Measurements from ENCODE around the gene NELFA. TPM values are rescaled to one million over a fixed set of nuclear protein-coding genes. Genes with fewer than 3 reads are reported as not detected.

The NELFA gene
- polyA plus RNA-seq, 1 donor (not counting 4 experiments of a cell fraction or from before 2014, with no cell fraction given): 9.9 TPM

DNA sequence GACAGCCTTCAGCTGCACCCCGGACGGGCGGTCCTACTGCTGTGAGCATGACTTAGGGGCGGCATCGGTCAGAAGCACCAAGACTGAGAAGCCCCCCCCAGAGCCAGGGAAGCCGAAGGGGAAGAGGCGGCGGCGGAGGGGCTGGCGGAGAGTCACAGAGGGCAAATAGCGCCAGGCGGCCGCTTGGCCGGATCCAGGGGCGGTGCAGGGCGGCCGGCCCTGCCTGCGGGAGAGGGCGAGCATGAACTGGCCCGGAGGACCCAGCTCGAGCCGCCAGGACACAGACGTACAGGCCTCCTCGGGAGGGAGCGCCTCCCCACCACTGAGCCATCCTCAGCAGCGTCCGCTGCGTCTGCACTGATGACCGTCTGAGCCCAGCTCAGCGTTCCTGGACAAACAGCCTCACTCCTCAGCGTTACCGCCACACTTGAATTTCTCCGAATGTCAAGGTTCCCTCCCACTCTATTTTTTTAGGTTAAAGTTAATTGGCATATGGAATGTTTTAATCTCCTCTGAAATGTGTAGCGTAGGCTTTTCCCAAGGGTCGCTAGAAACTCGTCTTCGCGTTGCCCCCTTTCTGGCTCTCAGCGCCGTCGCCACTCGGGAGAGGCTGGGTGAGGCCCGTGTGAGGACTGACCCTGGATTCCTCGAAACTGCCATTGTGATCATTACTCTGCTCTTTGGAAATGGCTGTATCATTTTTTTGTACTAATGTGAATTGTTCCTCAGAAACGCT, 29.9 kb downstream of the NELFA start:
- no peaks in the 10 kb centered on the region for H3K9me3 ChIP-seq (ENCODE audit: control insufficient read depth, low read depth, low read length)
- FAIRE-seq: no peak
- H2AFZ ChIP-seq (ENCODE audit: control insufficient read depth, low read length): no peak overlapping the region
- H3K4me2 ChIP-seq (ENCODE audit: control insufficient read depth, extremely low read depth, insufficient read depth, low read depth, low read length): no peak overlapping the region
- H3K9ac ChIP-seq (ENCODE audit: control insufficient read depth, extremely low read depth, insufficient read depth, low read length): no peak overlapping the region
- no peaks in the 10 kb centered on the region for H3K4me1 ChIP-seq (ENCODE audit: control insufficient read depth, extremely low read depth, insufficient read depth, low read length)
- DNase-seq (ENCODE audit: low read depth, low spot score): no peak
- H3K27me3 ChIP-seq (ENCODE audit: control insufficient read depth, extremely low read depth, insufficient read depth, low read length): no peaks in the 10 kb centered on the region
- no peaks in the 10 kb centered on the region for H3K79me2 ChIP-seq (ENCODE audit: control insufficient read depth, insufficient read depth, low read length)
- no peak overlapping the region for H3K27ac ChIP-seq (ENCODE audit: control insufficient read depth, insufficient read depth, low read length)
- no peaks in the 10 kb centered on the region for H3K9me1 ChIP-seq (ENCODE audit: control insufficient read depth, extremely low read depth, insufficient read depth, low read length)
- peaks cover 23 to 51% of the 10 kb centered on the region in 2 experiments for H3K36me3 ChIP-seq (ENCODE audit: control insufficient read depth in 2 of 2, extremely low read depth in 1 of 2, insufficient read depth in 2 of 2, low read length in 2 of 2)
- dilution Hi-C loops (cut with MboI; ENCODE audit: extremely low pct_ligation_motif_present, low sequenced_read_pairs): no loop called here
- TF ChIP-seq, protein P1, sequence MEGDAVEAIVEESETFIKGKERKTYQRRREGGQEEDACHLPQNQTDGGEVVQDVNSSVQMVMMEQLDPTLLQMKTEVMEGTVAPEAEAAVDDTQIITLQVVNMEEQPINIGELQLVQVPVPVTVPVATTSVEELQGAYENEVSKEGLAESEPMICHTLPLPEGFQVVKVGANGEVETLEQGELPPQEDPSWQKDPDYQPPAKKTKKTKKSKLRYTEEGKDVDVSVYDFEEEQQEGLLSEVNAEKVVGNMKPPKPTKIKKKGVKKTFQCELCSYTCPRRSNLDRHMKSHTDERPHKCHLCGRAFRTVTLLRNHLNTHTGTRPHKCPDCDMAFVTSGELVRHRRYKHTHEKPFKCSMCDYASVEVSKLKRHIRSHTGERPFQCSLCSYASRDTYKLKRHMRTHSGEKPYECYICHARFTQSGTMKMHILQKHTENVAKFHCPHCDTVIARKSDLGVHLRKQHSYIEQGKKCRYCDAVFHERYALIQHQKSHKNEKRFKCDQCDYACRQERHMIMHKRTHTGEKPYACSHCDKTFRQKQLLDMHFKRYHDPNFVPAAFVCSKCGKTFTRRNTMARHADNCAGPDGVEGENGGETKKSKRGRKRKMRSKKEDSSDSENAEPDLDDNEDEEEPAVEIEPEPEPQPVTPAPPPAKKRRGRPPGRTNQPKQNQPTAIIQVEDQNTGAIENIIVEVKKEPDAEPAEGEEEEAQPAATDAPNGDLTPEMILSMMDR (optimal IDR thresholded peaks at IDR 0.05 in 1 of 3, IDR thresholded peaks at IDR 0.05 in 1 of 3, conservative IDR thresholded peaks at IDR 0.05 in 1 of 3; ENCODE audit: extremely low read depth in 1 of 3, insufficient read depth in 2 of 3, low read length in 3 of 3): no peak
- TF ChIP-seq EZH2 (IDR thresholded peaks at IDR 0.05; ENCODE audit: low read length): no peak
- H3K4me3 ChIP-seq (ENCODE audit: control insufficient read depth in 2 of 3, extremely low read depth in 1 of 3, insufficient read depth in 2 of 3, low read depth in 1 of 3, low read length in 3 of 3): no peak overlapping the region
- peaks cover 2% of the 10 kb centered on the region for H4K20me1 ChIP-seq (ENCODE audit: control insufficient read depth, extremely low read depth, insufficient read depth, low read length)

DNA sequence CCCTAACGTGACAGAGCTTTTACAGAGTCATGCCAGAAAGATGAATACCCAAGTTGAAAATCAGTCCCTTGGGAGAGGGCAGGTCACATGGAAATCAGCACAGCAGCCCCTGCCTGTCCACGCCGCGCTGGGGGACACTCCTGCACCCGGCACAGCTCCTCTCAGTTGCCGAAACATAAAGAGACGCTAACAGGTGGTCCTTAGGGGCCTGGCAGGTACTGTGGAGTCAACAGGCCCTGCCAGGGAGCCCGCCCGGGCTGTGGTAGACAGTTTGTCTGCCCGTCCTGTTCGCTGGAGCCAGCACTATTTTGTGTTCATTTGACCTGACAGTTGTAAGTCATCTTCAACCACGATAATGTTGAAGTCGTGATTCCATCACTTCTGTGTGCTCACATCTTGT, 30.5 kb downstream of the NELFA start:
- H3K36me3 ChIP-seq (ENCODE audit: control insufficient read depth in 2 of 2, extremely low read depth in 1 of 2, insufficient read depth in 2 of 2, low read length in 2 of 2): peaks cover 18 to 50% of the 10 kb centered on the region in 2 experiments
- no peak overlapping the region for H3K27ac ChIP-seq (ENCODE audit: control insufficient read depth, insufficient read depth, low read length)
- H4K20me1 ChIP-seq (ENCODE audit: control insufficient read depth, extremely low read depth, insufficient read depth, low read length): peaks cover 2% of the 10 kb centered on the region
- H3K9ac ChIP-seq (ENCODE audit: control insufficient read depth, extremely low read depth, insufficient read depth, low read length): no peak overlapping the region
- H3K79me2 ChIP-seq (ENCODE audit: control insufficient read depth, insufficient read depth, low read length): no peaks in the 10 kb centered on the region
- no peak overlapping the region for H3K4me3 ChIP-seq (ENCODE audit: control insufficient read depth in 2 of 3, extremely low read depth in 1 of 3, insufficient read depth in 2 of 3, low read depth in 1 of 3, low read length in 3 of 3)
- FAIRE-seq: no peak
- no peak overlapping the region for H3K4me2 ChIP-seq (ENCODE audit: control insufficient read depth, extremely low read depth, insufficient read depth, low read depth, low read length)
- H2AFZ ChIP-seq (ENCODE audit: control insufficient read depth, low read length): no peak overlapping the region
- no peaks in the 10 kb centered on the region for H3K27me3 ChIP-seq (ENCODE audit: control insufficient read depth, extremely low read depth, insufficient read depth, low read length)
- no peaks in the 10 kb centered on the region for H3K4me1 ChIP-seq (ENCODE audit: control insufficient read depth, extremely low read depth, insufficient read depth, low read length)
- DNase-seq (ENCODE audit: low read depth, low spot score): no peak
- no peaks in the 10 kb centered on the region for H3K9me1 ChIP-seq (ENCODE audit: control insufficient read depth, extremely low read depth, insufficient read depth, low read length)
- H3K9me3 ChIP-seq (ENCODE audit: control insufficient read depth, low read depth, low read length): no peaks in the 10 kb centered on the region
- no peak for TF ChIP-seq EZH2 (IDR thresholded peaks at IDR 0.05; ENCODE audit: low read length)
- TF ChIP-seq, protein P1 (optimal IDR thresholded peaks at IDR 0.05 in 1 of 3, IDR thresholded peaks at IDR 0.05 in 1 of 3, conservative IDR thresholded peaks at IDR 0.05 in 1 of 3; ENCODE audit: extremely low read depth in 1 of 3, insufficient read depth in 2 of 3, low read length in 3 of 3): no peak
- dilution Hi-C loops (cut with MboI; ENCODE audit: extremely low pct_ligation_motif_present, low sequenced_read_pairs): no loop called here

Data from keratinocyte (primary cell).